ENCODE results near the gene SNPH. TPM values are rescaled to one million over a fixed set of nuclear protein-coding genes. Genes with fewer than 3 reads are reported as not detected.
A peak's percentile ranks its signal among the peaks of the same experiment; 100 is the strongest.

The SNPH gene
- total RNA-seq, 1 donor from 2014 or later = 0.43 TPM

DNA sequence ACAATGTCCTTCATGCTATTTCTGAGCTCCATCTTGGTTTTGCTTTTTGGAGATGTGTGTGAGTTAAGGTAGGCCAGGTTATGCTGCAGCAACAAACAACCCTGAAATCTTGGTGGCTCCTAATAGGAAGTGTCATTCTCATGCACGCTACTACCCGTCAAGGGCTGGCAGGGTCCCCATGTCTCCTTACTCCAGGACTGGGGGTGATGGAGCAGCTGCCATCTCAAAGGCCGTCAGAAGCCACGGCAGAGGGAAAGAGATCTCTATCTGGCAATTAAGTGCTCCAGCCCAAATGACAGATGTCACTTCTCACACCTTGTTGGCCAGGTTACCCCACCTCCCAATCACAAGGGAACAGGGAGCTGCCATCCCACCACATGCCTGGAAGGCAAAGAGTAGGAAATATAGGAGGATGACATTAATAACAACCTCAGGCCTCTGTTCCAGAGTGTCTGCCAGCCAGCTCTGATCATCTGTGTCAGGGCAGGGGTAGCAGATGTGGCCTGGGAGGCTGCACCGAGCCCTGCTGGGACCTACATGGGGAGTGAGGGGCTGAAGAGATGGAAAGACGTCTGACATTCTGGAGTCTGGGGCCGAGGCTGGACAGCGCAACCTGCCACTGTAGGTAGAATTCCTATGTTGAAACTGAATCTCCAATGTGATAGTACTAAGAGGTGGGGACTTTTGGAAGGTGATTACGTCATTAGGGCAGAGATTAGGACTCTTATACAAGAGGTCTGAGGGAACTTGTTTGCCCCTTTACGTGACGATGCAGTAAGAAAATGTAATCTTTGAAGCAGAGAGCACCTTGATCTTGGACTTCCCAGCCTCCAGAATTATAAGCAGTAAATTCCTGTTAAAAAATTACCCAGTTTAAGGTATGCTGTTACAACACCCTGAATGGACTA lies 67.6 kb downstream of the SNPH start:
- H3K27ac ChIP-seq = no peak overlapping the region
- no peaks in the 10 kb centered on the region for H3K36me3 ChIP-seq
- H3K27ac Mint-ChIP-seq = no peak overlapping the region
- no peak for TF ChIP-seq EZH2phosphoT487 (IDR thresholded peaks at IDR 0.05)
- TF ChIP-seq, protein P1, sequence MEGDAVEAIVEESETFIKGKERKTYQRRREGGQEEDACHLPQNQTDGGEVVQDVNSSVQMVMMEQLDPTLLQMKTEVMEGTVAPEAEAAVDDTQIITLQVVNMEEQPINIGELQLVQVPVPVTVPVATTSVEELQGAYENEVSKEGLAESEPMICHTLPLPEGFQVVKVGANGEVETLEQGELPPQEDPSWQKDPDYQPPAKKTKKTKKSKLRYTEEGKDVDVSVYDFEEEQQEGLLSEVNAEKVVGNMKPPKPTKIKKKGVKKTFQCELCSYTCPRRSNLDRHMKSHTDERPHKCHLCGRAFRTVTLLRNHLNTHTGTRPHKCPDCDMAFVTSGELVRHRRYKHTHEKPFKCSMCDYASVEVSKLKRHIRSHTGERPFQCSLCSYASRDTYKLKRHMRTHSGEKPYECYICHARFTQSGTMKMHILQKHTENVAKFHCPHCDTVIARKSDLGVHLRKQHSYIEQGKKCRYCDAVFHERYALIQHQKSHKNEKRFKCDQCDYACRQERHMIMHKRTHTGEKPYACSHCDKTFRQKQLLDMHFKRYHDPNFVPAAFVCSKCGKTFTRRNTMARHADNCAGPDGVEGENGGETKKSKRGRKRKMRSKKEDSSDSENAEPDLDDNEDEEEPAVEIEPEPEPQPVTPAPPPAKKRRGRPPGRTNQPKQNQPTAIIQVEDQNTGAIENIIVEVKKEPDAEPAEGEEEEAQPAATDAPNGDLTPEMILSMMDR (IDR thresholded peaks at IDR 0.05) = no peak
- no peak for TF ChIP-seq EZH2 (IDR thresholded peaks at IDR 0.05)
- no peaks in the 10 kb centered on the region for H3F3A ChIP-seq (ENCODE audit: low read depth)
- H3K4me1 Mint-ChIP-seq = no peaks in the 10 kb centered on the region
- no peak for DNase-seq (ENCODE audit: low spot score)
- H3K4me3 Mint-ChIP-seq = no peak overlapping the region
- no peaks in the 10 kb centered on the region for H3K4me1 ChIP-seq
- no peaks in the 10 kb centered on the region for H3K9me3 Mint-ChIP-seq
- no peaks in the 10 kb centered on the region for H3K27me3 ChIP-seq
- peaks cover 52% of the 10 kb centered on the region for H4K20me1 ChIP-seq (ENCODE audit: low read depth)
- H3K79me2 ChIP-seq (ENCODE audit: low read depth) = peaks cover 38% of the 10 kb centered on the region
- H3K27me3 Mint-ChIP-seq (ENCODE audit: insufficient read depth, low read depth) = no peaks in the 10 kb centered on the region
- H2AFZ ChIP-seq (replicated peaks) = no peak overlapping the region
- H3K4me3 ChIP-seq = no peak overlapping the region
- no peak overlapping the region for H3K4me2 ChIP-seq
- no peak overlapping the region for H3K9ac ChIP-seq
- peaks cover 13% of the 10 kb centered on the region for H3K36me3 Mint-ChIP-seq
- H3K9me3 ChIP-seq (ENCODE audit: low read depth) = no peaks in the 10 kb centered on the region

DNA sequence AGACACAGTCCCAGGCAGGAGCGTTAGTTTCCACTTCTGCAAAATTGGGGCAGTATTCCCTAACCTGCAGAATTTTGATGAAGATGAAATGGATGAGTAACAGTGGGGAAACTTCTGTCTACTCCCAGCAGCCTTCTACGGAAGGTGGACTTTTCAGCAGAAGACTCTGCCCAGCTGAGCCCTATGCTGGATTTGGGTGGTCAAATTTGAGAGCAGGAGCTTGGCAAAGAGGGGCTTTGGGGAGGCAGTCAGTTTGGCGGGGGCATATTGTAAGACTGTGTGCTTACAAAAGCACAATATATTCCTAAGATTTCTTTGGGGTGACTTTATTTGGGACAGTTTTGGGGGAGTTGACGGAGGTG lies 68.3 kb downstream of the SNPH start:
- TF ChIP-seq, protein P1 (IDR thresholded peaks at IDR 0.05) = no peak
- no peak for TF ChIP-seq EZH2phosphoT487 (IDR thresholded peaks at IDR 0.05)
- TF ChIP-seq EZH2 (IDR thresholded peaks at IDR 0.05) = no peak
- Histone ChIP-seq H3F3A (ENCODE audit: low read depth) (no peaks in the 10 kb centered on the region), H3K9me3 (ENCODE audit: low read depth) (no peaks in the 10 kb centered on the region), H3K9ac (no peak overlapping the region), H3K27me3 (no peaks in the 10 kb centered on the region), H2AFZ (replicated peaks) (no peak overlapping the region), H3K4me1 (no peaks in the 10 kb centered on the region), H3K79me2 (ENCODE audit: low read depth) (peaks cover 32% of the 10 kb centered on the region), H3K4me2 (no peak overlapping the region), H4K20me1 (ENCODE audit: low read depth) (peaks cover 46% of the 10 kb centered on the region), H3K4me3 (no peak overlapping the region), H3K36me3 (no peaks in the 10 kb centered on the region), H3K27ac (no peak overlapping the region)
- DNase-seq (ENCODE audit: low spot score) = no peak
- H3K9me3 Mint-ChIP-seq = no peaks in the 10 kb centered on the region
- peaks cover 13% of the 10 kb centered on the region for H3K36me3 Mint-ChIP-seq
- H3K4me1 Mint-ChIP-seq = no peaks in the 10 kb centered on the region
- no peak overlapping the region for H3K27ac Mint-ChIP-seq
- no peaks in the 10 kb centered on the region for H3K27me3 Mint-ChIP-seq (ENCODE audit: insufficient read depth, low read depth)
- H3K4me3 Mint-ChIP-seq = no peak overlapping the region

DNA sequence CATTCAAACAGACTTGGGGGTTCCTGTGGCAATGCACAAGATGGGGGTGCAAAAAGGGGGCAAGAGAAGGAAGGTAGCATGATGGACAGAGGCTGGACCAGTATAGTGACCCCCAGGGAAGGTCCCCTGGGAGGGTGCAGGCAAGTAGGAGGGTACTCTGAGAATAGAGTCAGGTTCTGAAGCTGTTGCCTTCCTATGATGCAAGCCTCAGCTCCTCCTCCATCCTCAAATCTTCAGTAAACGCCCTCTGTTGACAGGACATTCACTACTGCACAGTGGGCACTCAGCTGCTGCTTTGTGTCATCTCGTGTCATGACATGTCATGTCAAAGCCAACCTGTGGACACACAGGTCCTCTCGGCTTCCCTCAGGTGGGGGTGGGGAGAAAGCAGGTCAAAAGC lies 68.7 kb downstream of the SNPH start:
- no peak overlapping the region for H2AFZ ChIP-seq (replicated peaks)
- no peak overlapping the region for H3K4me2 ChIP-seq
- peaks cover 43% of the 10 kb centered on the region for H4K20me1 ChIP-seq (ENCODE audit: low read depth)
- H3K4me3 ChIP-seq = no peak overlapping the region
- H3K79me2 ChIP-seq (ENCODE audit: low read depth) = peaks cover 28% of the 10 kb centered on the region
- no peak overlapping the region for H3K4me3 Mint-ChIP-seq
- no peaks in the 10 kb centered on the region for H3K9me3 Mint-ChIP-seq
- peaks cover 13% of the 10 kb centered on the region for H3K36me3 Mint-ChIP-seq
- H3K4me1 Mint-ChIP-seq = no peaks in the 10 kb centered on the region
- H3K27me3 ChIP-seq = no peaks in the 10 kb centered on the region
- H3K27me3 Mint-ChIP-seq (ENCODE audit: insufficient read depth, low read depth) = no peaks in the 10 kb centered on the region
- H3F3A ChIP-seq (ENCODE audit: low read depth) = no peaks in the 10 kb centered on the region
- no peak overlapping the region for H3K27ac Mint-ChIP-seq
- no peaks in the 10 kb centered on the region for H3K36me3 ChIP-seq
- H3K4me1 ChIP-seq = no peaks in the 10 kb centered on the region
- H3K9me3 ChIP-seq (ENCODE audit: low read depth) = no peaks in the 10 kb centered on the region
- H3K27ac ChIP-seq = no peak overlapping the region
- no peak for DNase-seq (ENCODE audit: low spot score)
- TF ChIP-seq EZH2 (IDR thresholded peaks at IDR 0.05) (no peak), EZH2phosphoT487 (IDR thresholded peaks at IDR 0.05) (no peak)
- TF ChIP-seq, protein P1 (IDR thresholded peaks at IDR 0.05) = peak; percentile 10
- H3K9ac ChIP-seq = no peak overlapping the region

Data from neural progenitor cell (in vitro differentiated cells).